Measurements from ENCODE around the gene ARNT2. TPM values are rescaled to one million over a fixed set of nuclear protein-coding genes. Genes with fewer than 3 reads are reported as not detected.

The ARNT2 gene
- total and polyA plus RNA-seq, 3 experiments from 2014 or later, result 0.11 to 0.13 TPM; not detected in 1

DNA sequence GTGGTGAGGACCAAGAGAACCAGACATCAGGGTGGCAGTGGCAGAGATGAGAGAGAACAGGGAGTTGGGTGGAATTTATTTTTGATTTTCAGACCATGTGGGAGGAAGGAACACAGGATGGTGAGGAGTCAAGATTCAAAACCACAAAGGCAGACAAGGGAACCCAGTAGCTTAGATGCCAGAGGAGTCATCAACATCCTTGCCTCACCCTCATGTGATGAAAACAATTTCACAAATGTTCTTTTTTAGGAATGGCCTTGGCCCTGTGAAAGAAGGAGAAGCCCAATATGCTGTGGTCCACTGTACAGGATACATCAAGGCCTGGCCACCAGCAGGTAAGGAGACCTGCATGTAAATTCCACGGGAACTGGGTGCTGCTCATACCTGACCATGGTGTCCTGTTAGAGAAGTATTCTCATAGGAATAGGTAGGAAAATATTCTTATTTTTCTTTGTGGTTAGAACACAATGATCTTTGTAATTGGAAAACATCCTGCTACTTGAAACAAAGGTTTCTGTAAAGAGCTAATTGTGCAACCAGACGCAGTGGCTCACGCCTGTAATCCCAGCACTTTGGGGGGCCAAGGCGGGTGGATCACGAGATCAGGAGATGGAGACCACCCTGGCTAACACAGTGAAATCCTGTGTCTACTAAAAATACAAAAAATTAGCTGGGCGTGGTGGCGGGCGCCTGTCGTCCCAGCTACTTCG is 110.0 kb downstream of the ARNT2 start:
- ChIA-PET CTCF (no interaction called here), POLR2A (no interaction called here)
- Histone ChIP-seq H3K27ac (ENCODE audit: low read depth, low read length) (no peak overlapping the region), H3K4me3 (ENCODE audit: low read length) (no peak overlapping the region), H3K9me3 (ENCODE audit: low read length) (no peaks in the 10 kb centered on the region), H3K36me3 (ENCODE audit: insufficient read depth, low read length) (no peaks in the 10 kb centered on the region), H3K4me1 (ENCODE audit: insufficient read depth, low read length) (no peaks in the 10 kb centered on the region), H3K27me3 (ENCODE audit: insufficient read depth, low read length, poor library complexity, severe bottlenecking) (no peaks in the 10 kb centered on the region)
- peaks cover 0 to 15% (median 10%) of the 10 kb centered on the region in 5 donors for H3K9me3 Mint-ChIP-seq
- no peaks in the 10 kb centered on the region for H3K4me1 Mint-ChIP-seq
- no peak overlapping the region for H3K27ac Mint-ChIP-seq
- no peaks in the 10 kb centered on the region for H3K36me3 Mint-ChIP-seq
- no peak for DNase-seq
- no peak overlapping the region for H3K4me3 Mint-ChIP-seq
- peaks cover 11 to 13% of the 10 kb centered on the region in 2 donors for H3K27me3 Mint-ChIP-seq

- no peaks in the 10 kb centered on the region for H3K4me1 ChIP-seq (ENCODE audit: insufficient read depth, low read length)
- DNase-seq, result no peak
- H3K27me3 Mint-ChIP-seq, result peaks cover 9 to 10% of the 10 kb centered on the region in 2 donors
- no peaks in the 10 kb centered on the region for H3K9me3 ChIP-seq (ENCODE audit: low read length)
- no peak overlapping the region for H3K4me3 ChIP-seq (ENCODE audit: low read length)
- H3K9me3 Mint-ChIP-seq, result peaks cover 0 to 15% (median 6%) of the 10 kb centered on the region in 5 donors
- ChIA-PET POLR2A (no interaction called here), CTCF (no interaction called here)
- no peak overlapping the region for H3K4me3 Mint-ChIP-seq
- H3K27ac Mint-ChIP-seq, result no peak overlapping the region
- H3K27me3 ChIP-seq (ENCODE audit: insufficient read depth, low read length, poor library complexity, severe bottlenecking), result no peaks in the 10 kb centered on the region
- no peaks in the 10 kb centered on the region for H3K4me1 Mint-ChIP-seq
- no peak overlapping the region for H3K27ac ChIP-seq (ENCODE audit: low read depth, low read length)
- no peaks in the 10 kb centered on the region for H3K36me3 Mint-ChIP-seq
- H3K36me3 ChIP-seq (ENCODE audit: insufficient read depth, low read length), result no peaks in the 10 kb centered on the region
Observed at GRCh38 chr15:80517290-80517689, 113.1 kb downstream of the ARNT2 start.

DNA sequence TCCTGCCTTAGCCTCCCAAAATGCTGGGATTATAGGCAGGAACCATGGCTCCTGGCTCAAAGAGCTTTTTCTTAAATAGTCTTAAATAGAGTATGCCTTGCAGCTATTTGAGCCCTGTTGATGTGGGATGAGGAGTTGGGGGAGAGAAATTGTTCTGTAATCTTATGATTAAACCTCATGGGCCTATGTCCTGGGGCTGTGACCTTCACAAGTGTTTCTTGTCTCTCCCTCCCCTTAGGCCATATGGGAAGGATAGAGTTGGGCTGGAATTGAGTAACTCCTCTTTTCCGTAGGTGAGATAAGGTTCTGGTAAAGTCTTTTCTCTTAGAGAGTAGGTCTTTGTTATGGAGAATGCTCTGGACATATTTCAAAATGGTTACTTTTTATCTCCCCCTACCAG is 114.3 kb downstream of the ARNT2 start:
- Histone ChIP-seq H3K9me3 (ENCODE audit: low read length) (no peaks in the 10 kb centered on the region), H3K27ac (ENCODE audit: low read depth, low read length) (no peak overlapping the region), H3K36me3 (ENCODE audit: insufficient read depth, low read length) (no peaks in the 10 kb centered on the region), H3K4me3 (ENCODE audit: low read length) (no peak overlapping the region), H3K4me1 (ENCODE audit: insufficient read depth, low read length) (no peaks in the 10 kb centered on the region), H3K27me3 (ENCODE audit: insufficient read depth, low read length, poor library complexity, severe bottlenecking) (no peaks in the 10 kb centered on the region)
- no peak overlapping the region for H3K27ac Mint-ChIP-seq
- no peaks in the 10 kb centered on the region for H3K36me3 Mint-ChIP-seq
- H3K27me3 Mint-ChIP-seq, result peaks cover 10% of the 10 kb centered on the region in 2 donors
- CTCF ChIA-PET, result no interaction called here
- H3K4me3 Mint-ChIP-seq, result no peak overlapping the region
- DNase-seq, result no peak
- POLR2A ChIA-PET, result no interaction called here
- H3K9me3 Mint-ChIP-seq, result peaks cover 0 to 15% (median 6%) of the 10 kb centered on the region in 5 donors
- no peaks in the 10 kb centered on the region for H3K4me1 Mint-ChIP-seq

DNA sequence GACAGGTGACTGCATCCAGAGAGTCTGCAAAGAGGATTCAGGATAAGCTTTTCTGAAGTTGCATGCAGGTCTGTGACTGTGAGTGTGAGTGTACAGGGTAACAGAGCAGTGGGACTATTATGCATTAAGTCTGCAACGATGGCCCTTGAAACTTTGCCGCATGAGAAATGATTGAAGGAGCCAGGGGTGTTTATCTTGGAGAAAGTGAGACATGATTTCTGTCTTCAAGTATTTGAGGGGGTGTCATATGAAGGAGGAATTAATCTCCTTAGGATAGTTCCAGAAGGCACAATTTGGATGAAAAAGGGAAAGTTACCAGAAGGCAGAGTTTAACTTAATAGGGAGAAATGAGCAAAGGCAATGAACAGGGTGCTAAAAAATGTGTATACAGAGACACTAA is 119.6 kb downstream of the ARNT2 start:
- Mint-ChIP-seq H3K27me3 (peaks cover 6 to 18% of the 10 kb centered on the region in 2 donors), H3K9me3 (no peaks in the 10 kb centered on the region), H3K4me1 (no peaks in the 10 kb centered on the region), H3K4me3 (no peak overlapping the region), H3K27ac (no peak overlapping the region), H3K36me3 (no peaks in the 10 kb centered on the region)
- Histone ChIP-seq H3K4me3 (ENCODE audit: low read length) (no peak overlapping the region), H3K27me3 (ENCODE audit: insufficient read depth, low read length, poor library complexity, severe bottlenecking) (no peaks in the 10 kb centered on the region), H3K27ac (ENCODE audit: low read depth, low read length) (no peak overlapping the region), H3K4me1 (ENCODE audit: insufficient read depth, low read length) (no peaks in the 10 kb centered on the region), H3K36me3 (ENCODE audit: insufficient read depth, low read length) (no peaks in the 10 kb centered on the region), H3K9me3 (ENCODE audit: low read length) (no peaks in the 10 kb centered on the region)
- POLR2A ChIA-PET, result no interaction called here
- no peak for DNase-seq
- CTCF ChIA-PET, result no interaction called here

GRCh38 chr15:80525853-80526252 is 121.7 kb downstream of the ARNT2 start:
- DNase-seq, result no peak
- H3K4me3 Mint-ChIP-seq, result no peak overlapping the region
- no peak overlapping the region for H3K4me3 ChIP-seq (ENCODE audit: low read length)
- POLR2A ChIA-PET, result no interaction called here
- H3K9me3 ChIP-seq (ENCODE audit: low read length), result no peaks in the 10 kb centered on the region
- no peaks in the 10 kb centered on the region for H3K4me1 ChIP-seq (ENCODE audit: insufficient read depth, low read length)
- peaks cover 10 to 15% of the 10 kb centered on the region in 2 donors for H3K27me3 Mint-ChIP-seq
- H3K36me3 Mint-ChIP-seq, result no peaks in the 10 kb centered on the region
- no peaks in the 10 kb centered on the region for H3K4me1 Mint-ChIP-seq
- H3K27me3 ChIP-seq (ENCODE audit: insufficient read depth, low read length, poor library complexity, severe bottlenecking), result no peaks in the 10 kb centered on the region
- H3K36me3 ChIP-seq (ENCODE audit: insufficient read depth, low read length), result no peaks in the 10 kb centered on the region
- no peaks in the 10 kb centered on the region for H3K9me3 Mint-ChIP-seq
- CTCF ChIA-PET, result no interaction called here
- no peak overlapping the region for H3K27ac ChIP-seq (ENCODE audit: low read depth, low read length)
- no peak overlapping the region for H3K27ac Mint-ChIP-seq

DNA sequence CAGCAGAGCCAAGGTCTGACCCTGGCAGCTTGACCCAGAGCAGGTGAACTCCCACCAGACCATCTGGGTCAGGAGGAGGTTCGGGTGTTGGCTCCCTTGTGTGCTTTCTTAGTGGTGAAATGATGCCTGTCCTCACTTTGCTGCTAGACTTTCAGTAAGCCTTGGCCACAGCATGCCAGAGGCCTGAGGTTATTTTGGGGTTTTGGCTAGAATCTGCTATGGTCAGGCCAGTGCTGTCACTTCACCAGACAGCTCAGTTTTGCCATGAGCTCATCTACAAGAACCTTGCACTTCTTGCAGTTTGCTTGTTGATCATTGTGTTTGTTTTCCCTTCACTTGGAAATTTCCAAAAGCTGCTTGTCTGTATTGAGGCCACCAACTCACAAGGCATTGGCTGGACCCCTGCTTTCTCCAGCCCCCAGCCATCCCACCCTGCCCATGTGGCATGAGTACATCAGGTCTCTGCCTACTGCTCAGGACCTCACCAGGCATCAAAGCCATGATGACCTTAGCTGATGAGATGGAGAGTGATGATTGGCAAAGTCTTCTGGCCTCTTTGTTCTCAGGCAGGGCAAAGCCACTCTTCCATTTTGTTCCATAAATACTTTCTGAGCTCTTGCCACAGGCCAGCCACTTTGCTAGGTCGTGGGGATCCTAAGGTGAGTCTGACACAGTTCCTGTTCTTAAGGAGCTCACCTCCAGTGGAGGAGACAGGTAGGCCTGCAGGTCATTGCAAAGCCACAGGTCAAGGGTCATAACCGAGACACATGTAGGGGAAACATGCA is 122.6 kb downstream of the ARNT2 start:
- H3K36me3 ChIP-seq (ENCODE audit: insufficient read depth, low read length), result no peaks in the 10 kb centered on the region
- Mint-ChIP-seq H3K27ac (no peak overlapping the region), H3K4me1 (no peaks in the 10 kb centered on the region), H3K9me3 (no peaks in the 10 kb centered on the region), H3K4me3 (no peak overlapping the region), H3K27me3 (peaks cover 10 to 16% of the 10 kb centered on the region in 2 donors), H3K36me3 (no peaks in the 10 kb centered on the region)
- H3K4me1 ChIP-seq (ENCODE audit: insufficient read depth, low read length), result no peaks in the 10 kb centered on the region
- ChIA-PET POLR2A (no interaction called here), CTCF (no interaction called here)
- H3K27me3 ChIP-seq (ENCODE audit: insufficient read depth, low read length, poor library complexity, severe bottlenecking), result peaks cover 3% of the 10 kb centered on the region
- no peak overlapping the region for H3K27ac ChIP-seq (ENCODE audit: low read depth, low read length)
- no peaks in the 10 kb centered on the region for H3K9me3 ChIP-seq (ENCODE audit: low read length)
- no peak overlapping the region for H3K4me3 ChIP-seq (ENCODE audit: low read length)
- no peak for DNase-seq

GRCh38 chr15:80527406-80527805 is 123.2 kb downstream of the ARNT2 start:
- Histone ChIP-seq H3K27ac (ENCODE audit: low read depth, low read length) (no peak overlapping the region), H3K36me3 (ENCODE audit: insufficient read depth, low read length) (no peaks in the 10 kb centered on the region), H3K9me3 (ENCODE audit: low read length) (no peaks in the 10 kb centered on the region), H3K4me3 (ENCODE audit: low read length) (no peak overlapping the region), H3K27me3 (ENCODE audit: insufficient read depth, low read length, poor library complexity, severe bottlenecking) (peaks cover 3% of the 10 kb centered on the region), H3K4me1 (ENCODE audit: insufficient read depth, low read length) (no peaks in the 10 kb centered on the region)
- Mint-ChIP-seq H3K4me3 (no peak overlapping the region), H3K4me1 (no peaks in the 10 kb centered on the region), H3K27ac (no peak overlapping the region), H3K36me3 (no peaks in the 10 kb centered on the region), H3K9me3 (no peaks in the 10 kb centered on the region), H3K27me3 (peaks cover 10 to 17% of the 10 kb centered on the region in 2 donors)
- POLR2A ChIA-PET, result no interaction called here
- DNase-seq, result no peak
- CTCF ChIA-PET, result no interaction called here

DNA sequence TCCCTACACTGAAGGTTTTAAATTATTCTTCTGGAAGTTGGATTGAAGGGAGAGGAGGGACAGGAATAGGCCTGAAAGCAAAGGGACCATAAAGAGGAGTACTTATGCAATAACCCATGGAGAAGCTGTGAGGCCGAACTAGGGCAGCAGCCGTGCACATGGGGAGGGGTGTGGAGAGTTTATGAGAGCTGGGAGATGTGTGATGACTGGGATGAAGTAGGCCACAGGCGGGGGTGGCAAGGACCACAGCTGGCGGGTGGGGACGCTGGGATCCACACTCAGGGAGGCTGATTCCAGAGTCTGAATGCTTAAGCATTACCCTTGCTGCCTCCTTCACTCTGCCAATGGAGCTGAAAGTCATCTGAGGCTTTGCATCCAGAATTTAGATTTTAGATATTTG is 123.8 kb downstream of the ARNT2 start:
- Mint-ChIP-seq H3K9me3 (peaks cover 0 to 2% (median 0%) of the 10 kb centered on the region in 5 donors), H3K4me3 (no peak overlapping the region), H3K36me3 (no peaks in the 10 kb centered on the region), H3K27me3 (peaks cover 10 to 22% of the 10 kb centered on the region in 2 donors), H3K4me1 (no peaks in the 10 kb centered on the region), H3K27ac (no peak overlapping the region)
- CTCF ChIA-PET, result no interaction called here
- H3K4me1 ChIP-seq (ENCODE audit: insufficient read depth, low read length), result no peaks in the 10 kb centered on the region
- no peaks in the 10 kb centered on the region for H3K9me3 ChIP-seq (ENCODE audit: low read length)
- no peak for DNase-seq
- H3K36me3 ChIP-seq (ENCODE audit: insufficient read depth, low read length), result no peaks in the 10 kb centered on the region
- no peak overlapping the region for H3K4me3 ChIP-seq (ENCODE audit: low read length)
- H3K27ac ChIP-seq (ENCODE audit: low read depth, low read length), result no peak overlapping the region
- peaks cover 3% of the 10 kb centered on the region for H3K27me3 ChIP-seq (ENCODE audit: insufficient read depth, low read length, poor library complexity, severe bottlenecking)
- POLR2A ChIA-PET, result no interaction called here
